Epithelial cell of esophagus (primary cell): ENCODE results near the gene RUBCNL.
A peak's percentile ranks its signal among the peaks of the same experiment; 100 is the strongest.

Experiments used
- DNase-seq: peaks from one replicate; pipeline ENCODE4 v3.0.0; 2010; ENCODE audit warnings: low read depth
- H3K4me3 ChIP-seq: 2 replicates; pipeline ENCODE4 v1.5.1; 2011; ENCODE audit warnings: mild to moderate bottlenecking, low read length, control low read depth
- TF ChIP-seq, protein P1 (sequence below): IDR thresholded peaks from 2 replicates; pipeline ENCODE4 v1.5.1; 2011; ENCODE audit warnings: low read depth, mild to moderate bottlenecking, low read length, control low read depth, inconsistent platforms; ENCODE audit not compliant: insufficient read depth; ENCODE audit errors: missing control alignments

Gene RUBCNL

DNA sequence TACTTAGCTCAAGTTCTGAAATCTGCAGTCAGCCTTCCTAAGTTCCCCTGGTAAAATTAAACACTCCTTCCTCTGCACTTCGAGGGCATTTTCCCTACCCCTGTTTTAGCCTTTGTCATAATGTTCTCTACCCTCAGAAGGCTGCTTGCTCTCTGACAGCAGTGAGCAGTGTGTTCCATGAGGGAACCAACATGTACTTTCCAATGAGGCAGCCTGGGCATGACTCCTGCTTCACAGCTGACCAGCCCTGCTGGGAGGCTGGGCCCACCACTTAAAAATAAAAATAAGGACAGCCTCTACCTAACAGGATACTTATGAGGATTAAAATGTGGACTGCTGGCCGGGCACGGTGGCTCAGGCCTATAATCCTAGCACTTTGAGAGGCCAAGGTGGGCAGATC lies 26.4 kb downstream of the RUBCNL start:
- no peak for DNase-seq
- no peak overlapping the region for H3K4me3 ChIP-seq
- TF ChIP-seq, protein P1, sequence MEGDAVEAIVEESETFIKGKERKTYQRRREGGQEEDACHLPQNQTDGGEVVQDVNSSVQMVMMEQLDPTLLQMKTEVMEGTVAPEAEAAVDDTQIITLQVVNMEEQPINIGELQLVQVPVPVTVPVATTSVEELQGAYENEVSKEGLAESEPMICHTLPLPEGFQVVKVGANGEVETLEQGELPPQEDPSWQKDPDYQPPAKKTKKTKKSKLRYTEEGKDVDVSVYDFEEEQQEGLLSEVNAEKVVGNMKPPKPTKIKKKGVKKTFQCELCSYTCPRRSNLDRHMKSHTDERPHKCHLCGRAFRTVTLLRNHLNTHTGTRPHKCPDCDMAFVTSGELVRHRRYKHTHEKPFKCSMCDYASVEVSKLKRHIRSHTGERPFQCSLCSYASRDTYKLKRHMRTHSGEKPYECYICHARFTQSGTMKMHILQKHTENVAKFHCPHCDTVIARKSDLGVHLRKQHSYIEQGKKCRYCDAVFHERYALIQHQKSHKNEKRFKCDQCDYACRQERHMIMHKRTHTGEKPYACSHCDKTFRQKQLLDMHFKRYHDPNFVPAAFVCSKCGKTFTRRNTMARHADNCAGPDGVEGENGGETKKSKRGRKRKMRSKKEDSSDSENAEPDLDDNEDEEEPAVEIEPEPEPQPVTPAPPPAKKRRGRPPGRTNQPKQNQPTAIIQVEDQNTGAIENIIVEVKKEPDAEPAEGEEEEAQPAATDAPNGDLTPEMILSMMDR = no peak

DNA sequence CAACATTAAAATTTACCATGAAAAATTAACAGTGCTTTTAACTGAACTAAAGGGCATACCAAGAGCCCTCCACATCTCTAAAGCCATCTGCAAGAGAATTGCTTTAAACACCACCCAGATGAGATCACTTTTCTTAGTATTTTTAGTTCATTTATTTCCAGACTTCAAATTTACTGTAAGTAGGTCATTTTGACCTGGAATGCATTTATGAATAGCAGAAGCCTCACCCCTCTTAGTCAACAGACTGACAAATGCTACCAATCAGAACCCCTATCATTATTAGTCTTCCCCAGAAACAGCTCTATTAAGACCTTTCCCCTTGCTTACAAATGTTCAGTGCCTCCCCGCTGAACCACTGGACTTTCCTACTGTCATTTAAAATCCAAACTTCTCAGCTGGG lies 27.3 kb downstream of the RUBCNL start:
- no peak overlapping the region for H3K4me3 ChIP-seq
- no peak for DNase-seq
- TF ChIP-seq, protein P1 = no peak

DNA sequence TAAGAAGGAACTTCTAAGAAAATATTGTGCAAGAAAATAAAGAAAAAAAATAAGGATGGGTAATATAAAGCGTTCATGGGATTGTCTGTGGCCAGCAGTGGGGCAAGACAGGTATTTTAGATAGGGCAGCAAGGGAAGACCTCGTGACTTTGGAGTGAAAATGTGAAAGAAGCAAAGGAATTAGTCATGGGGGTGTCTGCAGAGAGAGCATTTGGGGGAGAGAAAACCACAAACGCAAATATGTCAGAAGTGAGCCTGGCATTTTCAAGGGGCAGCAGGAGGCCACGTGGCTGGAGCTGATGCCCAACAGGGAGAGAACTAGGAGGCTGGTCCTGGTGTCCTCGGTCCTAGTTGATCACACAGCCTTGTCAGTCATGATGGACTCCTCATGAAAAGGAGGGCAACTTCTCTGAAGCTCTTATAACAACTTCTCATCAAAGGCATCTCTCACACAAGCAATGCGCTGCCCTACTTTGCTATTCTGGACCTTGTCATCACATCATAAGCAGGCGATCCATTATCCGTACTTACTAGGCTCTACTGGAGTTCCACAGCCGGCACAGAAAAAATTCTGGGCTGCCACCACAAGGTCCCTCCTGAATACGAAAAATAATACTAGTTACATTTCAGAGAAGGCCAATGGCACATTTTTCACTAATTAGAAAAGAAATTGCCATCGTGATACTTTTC lies 31.0 kb downstream of the RUBCNL start:
- TF ChIP-seq, protein P1 = no peak
- DNase-seq = no peak
- no peak overlapping the region for H3K4me3 ChIP-seq

DNA sequence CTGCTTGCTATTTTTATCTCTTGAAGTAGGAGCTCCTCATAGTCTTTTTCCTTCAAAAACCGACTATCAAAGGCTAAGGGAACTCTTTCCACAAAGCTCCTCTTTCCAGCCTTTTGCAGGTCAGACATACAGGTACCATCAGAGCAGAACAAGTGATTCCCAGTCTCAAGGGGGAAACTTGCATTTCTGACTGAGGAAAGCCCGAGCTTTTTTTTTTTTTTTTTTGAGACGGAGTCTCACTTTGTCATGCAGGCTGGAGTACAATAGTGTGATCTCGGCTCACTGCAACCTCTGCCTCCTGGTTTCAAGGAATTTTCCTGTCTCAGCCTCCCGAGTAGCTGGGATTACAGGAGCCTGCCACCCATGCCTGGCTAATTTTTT lies 32.0 kb downstream of the RUBCNL start:
- H3K4me3 ChIP-seq = no peak overlapping the region
- DNase-seq = no peak
- TF ChIP-seq, protein P1 = no peak

DNA sequence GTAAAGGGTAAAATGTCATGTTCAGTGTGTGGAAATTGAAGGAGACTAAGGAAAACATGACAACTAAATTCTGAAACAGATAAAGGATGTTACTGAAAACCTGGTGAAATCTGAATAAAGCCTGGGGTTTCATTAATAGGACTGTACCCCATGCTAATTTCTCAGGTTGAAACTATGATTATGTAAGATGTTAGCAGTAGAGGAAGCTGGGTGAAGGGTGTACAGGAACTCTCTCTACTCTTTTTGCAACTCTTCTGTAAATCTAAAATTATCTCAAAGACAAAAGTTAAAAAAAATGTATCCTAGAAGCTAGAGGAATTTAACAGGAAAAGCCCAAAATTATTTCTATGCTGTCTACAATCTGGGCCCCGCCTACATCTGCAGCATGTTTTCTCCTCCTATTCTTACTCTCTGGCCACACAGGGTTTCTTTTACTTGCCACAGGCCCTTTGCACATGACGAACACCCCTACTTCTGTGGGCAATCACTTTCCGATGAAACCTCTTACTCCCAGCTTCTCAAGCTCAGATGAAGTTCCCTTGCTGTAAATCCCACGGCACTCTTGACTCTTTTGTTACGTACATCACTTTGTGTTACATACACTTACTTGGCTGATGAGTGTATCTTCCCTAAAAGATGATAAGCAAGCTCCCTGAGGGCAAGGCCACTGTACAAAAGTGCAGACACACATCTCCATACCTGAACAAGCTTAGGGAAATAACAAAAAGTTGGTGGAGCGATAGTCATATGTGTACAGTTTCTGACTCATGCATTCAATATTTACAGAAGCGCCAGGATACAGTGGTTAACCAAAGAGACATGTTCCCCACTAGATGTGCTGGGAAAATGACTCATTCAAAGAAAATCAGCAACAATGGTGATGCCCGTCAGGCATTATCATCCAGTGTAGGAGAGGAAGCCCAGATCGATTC lies 32.6 kb downstream of the RUBCNL start:
- TF ChIP-seq, protein P1 = no peak
- no peak overlapping the region for H3K4me3 ChIP-seq
- peak; percentile 89 for DNase-seq

DNA sequence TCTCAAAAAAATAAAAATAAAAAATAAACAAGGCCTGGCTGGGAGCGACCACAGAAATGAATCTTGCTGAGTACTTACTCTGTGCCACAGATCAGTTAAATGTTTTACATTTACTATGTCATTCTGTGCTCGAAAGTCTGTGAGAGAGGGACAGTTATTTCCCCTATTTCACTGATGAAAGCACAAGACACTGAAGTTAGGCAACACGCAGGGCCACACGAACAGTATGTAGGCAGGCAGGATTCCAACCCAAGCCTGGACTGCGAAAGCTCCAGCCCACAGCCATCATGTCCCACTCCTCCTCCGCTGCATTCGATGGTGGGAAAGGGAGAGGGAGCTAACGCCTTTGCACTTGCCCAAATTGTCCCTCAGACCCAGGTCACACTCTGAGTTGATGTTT lies 34.2 kb downstream of the RUBCNL start:
- no peak overlapping the region for H3K4me3 ChIP-seq
- no peak for DNase-seq
- TF ChIP-seq, protein P1 = no peak
